ENCODE measurements around the gene DBN1.

The DBN1 gene

GRCh38 chr5:177472460-177473442 lies 683 bp downstream of the DBN1 start:
- DNase-seq: no peak

GRCh38 chr5:177471610-177472356 lies 1.7 kb downstream of the DBN1 start:
- no peak for DNase-seq

GRCh38 chr5:177470759-177471536 lies 2.5 kb downstream of the DBN1 start:
- DNase-seq: no peak

- DNase-seq: no peak
Measured at GRCh38 chr5:177469750-177470525, 3.5 kb downstream of the DBN1 start.

- DNase-seq: no peak
Measured at GRCh38 chr5:177468685-177469628, 4.5 kb downstream of the DBN1 start.

- DNase-seq: no peak
Measured at GRCh38 chr5:177468329-177468684, 5.1 kb downstream of the DBN1 start.

- no peak for DNase-seq
Measured at GRCh38 chr5:177467436-177467835, 6.0 kb downstream of the DBN1 start.

GRCh38 chr5:177466861-177467260 lies 6.6 kb downstream of the DBN1 start:
- DNase-seq: no peak

- no peak for DNase-seq
Measured at GRCh38 chr5:177465044-177465443, 8.4 kb downstream of the DBN1 start.

- DNase-seq: no peak
Measured at GRCh38 chr5:177462021-177462670, 11.3 kb downstream of the DBN1 start.

GRCh38 chr5:177459819-177460628 lies 13.4 kb downstream of the DBN1 start:
- no peak for DNase-seq

GRCh38 chr5:177459357-177459756 lies 14.1 kb downstream of the DBN1 start:
- no peak for DNase-seq

- DNase-seq: no peak
Measured at GRCh38 chr5:177458912-177459350, 14.5 kb downstream of the DBN1 start.

- DNase-seq: no peak
Measured at GRCh38 chr5:177457852-177458681, 15.4 kb downstream of the DBN1 start.

GRCh38 chr5:177456976-177457851 lies 16.2 kb downstream of the DBN1 start:
- no peak for DNase-seq

- DNase-seq: no peak
Measured at GRCh38 chr5:177456591-177456964, 16.9 kb downstream of the DBN1 start.
